GM21737 (cell line): ENCODE measurements around the gene RAB40B.

Source experiments
- ATAC-seq: cut with Tn5 transposase; IDR thresholded peaks from one replicate; pipeline ENCODE4 v1.9.1; 2021; ENCODE audit warnings: mild to moderate bottlenecking, moderate library complexity; ENCODE audit not compliant: unreplicated experiment

Gene RAB40B

GRCh38 chr17:82627405-82627804 is 71.1 kb downstream of the RAB40B start:
- no peak for ATAC-seq

GRCh38 chr17:82623707-82624106 is 74.8 kb downstream of the RAB40B start:
- no peak for ATAC-seq

- ATAC-seq, result no peak
These were observed 78.9 kb downstream of the RAB40B start for GRCh38 chr17:82619641-82620040.

GRCh38 chr17:82619211-82619610 is 79.3 kb downstream of the RAB40B start:
- ATAC-seq, result no peak

DNA sequence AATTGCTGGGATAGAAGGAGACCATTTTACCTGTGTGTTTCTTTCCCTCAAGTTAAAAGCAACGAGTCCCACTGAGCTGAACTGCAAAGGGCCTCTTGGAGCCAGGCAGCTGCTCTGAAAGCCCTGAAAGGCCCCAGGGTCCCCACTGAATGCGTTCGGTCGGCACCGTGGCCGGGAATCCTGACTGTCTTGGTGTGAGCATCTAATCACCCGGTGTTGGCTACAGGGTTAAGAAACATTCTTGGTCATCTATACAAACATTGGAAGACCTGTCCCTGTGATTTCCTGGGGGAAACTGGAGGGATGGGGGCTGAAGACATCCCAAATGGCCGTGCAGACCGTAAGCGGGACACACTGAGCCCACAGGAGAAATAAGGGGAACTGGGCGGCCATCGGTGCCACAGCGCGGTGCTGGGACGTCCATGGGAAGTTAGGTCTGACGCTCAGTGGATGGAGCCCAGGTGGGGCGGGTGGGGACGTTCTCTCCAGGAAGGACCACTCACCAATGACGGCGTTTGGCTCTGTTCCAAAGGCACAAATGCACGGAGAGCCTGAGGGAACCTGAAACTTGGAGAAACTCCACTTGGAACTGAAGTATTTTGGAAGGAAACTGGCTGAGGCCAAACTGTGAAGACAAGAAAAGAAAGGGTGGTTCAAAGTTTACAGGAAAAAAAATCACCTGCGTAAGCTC is 82.3 kb downstream of the RAB40B start:
- no peak for ATAC-seq

DNA sequence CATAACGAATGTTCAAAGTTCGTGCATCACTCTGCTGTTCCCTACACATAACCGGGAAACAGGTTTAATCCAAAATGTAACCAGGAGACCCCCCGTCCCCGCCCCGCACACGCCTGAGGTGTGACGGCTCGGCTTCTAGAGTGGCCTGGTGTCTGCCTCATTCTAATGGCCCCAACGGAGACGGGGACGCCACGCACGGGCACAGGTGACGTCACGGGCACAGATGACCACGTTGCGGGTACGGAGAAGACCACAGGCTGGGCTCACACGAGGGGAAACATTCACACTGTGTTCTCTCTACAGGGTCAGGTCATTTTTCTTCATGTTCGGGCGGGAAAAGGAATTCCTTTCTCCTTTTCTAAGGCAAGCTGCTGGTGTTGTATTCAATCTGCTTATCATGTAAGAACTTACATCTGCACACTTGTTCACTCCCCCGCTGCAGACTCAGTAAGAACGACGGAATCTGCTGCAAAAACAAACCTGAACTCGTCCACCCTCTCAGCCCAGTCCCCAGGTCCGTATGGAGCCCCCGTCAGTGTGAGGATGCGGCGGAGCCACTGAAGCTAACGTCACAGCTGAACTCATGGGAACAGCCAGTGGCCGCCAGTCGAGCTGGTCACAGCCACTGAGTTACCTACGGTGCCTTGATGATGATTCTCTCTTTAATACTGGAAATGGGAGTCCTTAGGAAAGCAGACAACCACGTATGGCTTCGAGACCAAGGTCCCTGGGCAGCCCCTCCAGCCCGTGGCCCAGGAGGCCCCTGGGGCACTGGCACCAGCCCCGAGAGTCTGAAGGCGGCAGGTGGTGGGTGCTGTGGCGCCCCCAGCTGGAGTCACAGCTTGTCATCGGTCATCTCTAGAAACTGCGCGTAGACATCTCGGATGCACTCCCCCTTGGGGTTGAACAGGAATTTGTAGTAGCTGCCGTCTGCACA is 83.1 kb downstream of the RAB40B start:
- no peak for ATAC-seq

GRCh38 chr17:82614095-82614631 is 84.3 kb downstream of the RAB40B start:
- ATAC-seq, result no peak

DNA sequence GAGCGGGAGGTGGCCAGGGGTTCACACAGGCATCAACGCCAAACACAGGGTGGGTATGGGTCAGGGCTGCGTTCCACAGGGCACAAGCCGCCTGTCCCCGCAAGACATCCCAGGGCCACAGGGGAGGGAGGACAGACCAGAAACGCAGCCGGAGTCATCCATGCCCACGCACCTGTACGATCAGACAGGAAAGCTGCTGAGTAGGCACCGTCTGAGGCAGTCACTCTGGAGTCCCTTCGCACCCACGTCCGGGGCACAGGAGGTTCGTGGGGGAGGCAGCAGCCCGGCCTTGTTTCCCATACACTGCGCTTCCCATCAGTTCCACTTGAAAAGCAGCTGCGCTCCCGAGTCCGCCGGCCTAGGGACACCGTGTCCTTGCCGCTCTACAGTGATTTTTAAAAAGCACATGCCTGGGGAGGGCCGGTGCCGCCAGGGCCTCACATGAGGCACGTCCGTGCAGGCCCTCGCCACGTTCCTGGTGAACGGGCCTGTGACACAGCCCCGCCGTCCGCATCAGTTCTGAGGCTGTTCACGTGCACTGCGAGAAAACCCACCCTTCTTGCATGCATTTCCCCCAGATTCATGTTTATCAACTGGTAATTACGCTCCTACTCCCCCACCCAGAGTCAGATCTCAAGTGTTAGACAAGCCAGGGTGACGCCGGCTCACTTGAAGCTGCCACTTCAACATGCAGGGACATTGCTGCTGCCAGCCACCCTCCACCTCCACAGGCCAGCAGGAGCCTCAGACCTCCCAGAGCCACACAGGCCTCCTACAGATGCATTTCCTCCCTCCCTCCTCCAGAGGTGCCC is 85.0 kb downstream of the RAB40B start:
- ATAC-seq, result no peak

DNA sequence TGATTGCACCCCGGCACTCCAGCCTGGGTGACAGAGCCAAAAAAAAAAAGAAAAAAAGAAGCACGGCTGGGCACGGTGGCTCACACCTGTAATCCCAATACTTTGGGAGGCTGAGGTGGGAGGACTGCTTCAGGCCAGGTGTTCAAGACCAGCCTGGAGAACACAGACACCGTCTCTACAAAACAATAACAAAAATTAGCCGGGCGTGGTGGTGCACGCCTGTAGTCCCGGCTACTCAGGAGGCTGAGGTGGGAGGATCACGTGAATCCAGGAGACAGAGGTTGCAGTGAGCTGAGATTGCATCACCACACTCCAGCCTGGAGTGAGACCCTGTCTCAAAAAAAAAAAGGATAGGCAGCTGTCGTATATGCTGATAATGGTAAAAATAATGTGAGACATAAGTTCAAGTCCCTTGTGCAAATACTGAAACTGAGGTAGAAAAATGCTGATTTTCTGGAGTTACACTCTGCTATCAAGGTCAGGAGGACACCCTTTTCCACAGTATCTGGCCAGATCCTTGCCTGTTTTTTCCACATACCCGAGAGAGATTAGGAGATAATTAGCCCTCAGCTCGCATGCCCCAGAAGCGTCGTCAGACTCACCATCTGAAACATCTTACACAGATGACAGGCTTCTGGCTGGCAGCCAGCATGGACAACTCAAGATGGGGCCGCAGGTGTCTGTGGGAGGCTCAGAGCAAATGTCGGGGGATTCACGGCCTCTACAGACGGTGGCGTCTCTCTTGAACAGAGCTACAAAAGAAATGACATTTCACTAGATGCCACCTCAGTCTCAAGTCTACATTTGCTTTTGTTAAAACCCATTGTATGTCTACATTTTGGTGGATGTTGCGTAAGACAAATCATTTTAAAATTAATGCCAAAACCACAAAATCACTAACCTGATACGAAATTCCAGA is 87.1 kb downstream of the RAB40B start:
- no peak for ATAC-seq

DNA sequence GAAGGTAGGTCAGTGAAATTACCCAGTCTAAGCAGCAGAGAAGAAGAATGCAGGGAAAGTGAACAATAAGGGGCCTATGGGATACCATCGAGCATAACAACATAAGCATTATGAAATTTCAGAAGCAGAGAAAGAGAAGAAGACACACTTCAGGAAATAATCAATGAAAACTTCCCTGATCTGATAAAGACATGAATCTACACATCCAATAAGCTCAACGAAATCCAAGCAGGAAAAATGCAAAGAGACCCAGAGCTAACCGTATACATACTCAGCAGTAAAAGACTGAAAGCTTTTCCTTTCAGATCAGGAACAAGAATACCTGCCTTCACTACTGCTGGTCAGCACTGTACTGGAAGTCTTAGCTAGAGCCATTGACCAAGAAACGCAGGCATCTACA is 88.8 kb downstream of the RAB40B start:
- no peak for ATAC-seq

- ATAC-seq, result no peak
These were observed 89.7 kb downstream of the RAB40B start for GRCh38 chr17:82608816-82609215.

GRCh38 chr17:82605939-82606600 is 92.4 kb downstream of the RAB40B start:
- ATAC-seq, result no peak
